22Rv1 (cell line): ENCODE data around the gene CCT3.

Source experiments
- H3K27ac ChIP-seq: fragments of 450-650 bp; 2 replicates; pipeline ENCODE4 v1.5.1; 2017
- CTCF ChIP-seq: fragments of 450-650 bp; IDR thresholded peaks from 2 replicates; pipeline ENCODE4 v1.5.1; 2017; ENCODE audit warnings: mild to moderate bottlenecking
- ZFX ChIP-seq: fragments of 450-650 bp; IDR thresholded peaks from 2 replicates; pipeline ENCODE4 v1.6.1; 2017; ENCODE audit warnings: antibody characterized with exemption, borderline replicate concordance

CCT3 gene

GRCh38 chr1:156384007-156384406 is 45.9 kb upstream of the CCT3 start:
- no peak overlapping the region for H3K27ac ChIP-seq
- no peak for TF ChIP-seq ZFX
- TF ChIP-seq CTCF, result no peak

GRCh38 chr1:156383023-156383422 is 44.9 kb upstream of the CCT3 start:
- no peak overlapping the region for H3K27ac ChIP-seq
- no peak for TF ChIP-seq ZFX
- TF ChIP-seq CTCF, result peak; percentile 96

- TF ChIP-seq CTCF (no peak), ZFX (no peak)
Measured at GRCh38 chr1:156382561-156382960, 44.5 kb upstream of the CCT3 start.

GRCh38 chr1:156379420-156380165 is 41.5 kb upstream of the CCT3 start:
- TF ChIP-seq ZFX (no peak), CTCF (no peak)
- no peak overlapping the region for H3K27ac ChIP-seq

More at GRCh38 chr1:156382561-156382960, 44.5 kb upstream of the CCT3 start:
- no peak overlapping the region for H3K27ac ChIP-seq

- TF ChIP-seq CTCF (no peak), ZFX (no peak)
- H3K27ac ChIP-seq, result no peak overlapping the region
Measured at GRCh38 chr1:156378557-156378956, 40.5 kb upstream of the CCT3 start.

GRCh38 chr1:156376958-156377919 is 39.1 kb upstream of the CCT3 start:
- H3K27ac ChIP-seq, result no peak overlapping the region
- TF ChIP-seq ZFX (no peak), CTCF (no peak)
